Measurements from ENCODE around the gene NUDT14. TPM values are rescaled to one million over a fixed set of nuclear protein-coding genes. Genes with fewer than 3 reads are reported as not detected.

NUDT14 gene
- total RNA-seq, 2 donors from 2014 or later, result 43.4 to 59.5 TPM

DNA sequence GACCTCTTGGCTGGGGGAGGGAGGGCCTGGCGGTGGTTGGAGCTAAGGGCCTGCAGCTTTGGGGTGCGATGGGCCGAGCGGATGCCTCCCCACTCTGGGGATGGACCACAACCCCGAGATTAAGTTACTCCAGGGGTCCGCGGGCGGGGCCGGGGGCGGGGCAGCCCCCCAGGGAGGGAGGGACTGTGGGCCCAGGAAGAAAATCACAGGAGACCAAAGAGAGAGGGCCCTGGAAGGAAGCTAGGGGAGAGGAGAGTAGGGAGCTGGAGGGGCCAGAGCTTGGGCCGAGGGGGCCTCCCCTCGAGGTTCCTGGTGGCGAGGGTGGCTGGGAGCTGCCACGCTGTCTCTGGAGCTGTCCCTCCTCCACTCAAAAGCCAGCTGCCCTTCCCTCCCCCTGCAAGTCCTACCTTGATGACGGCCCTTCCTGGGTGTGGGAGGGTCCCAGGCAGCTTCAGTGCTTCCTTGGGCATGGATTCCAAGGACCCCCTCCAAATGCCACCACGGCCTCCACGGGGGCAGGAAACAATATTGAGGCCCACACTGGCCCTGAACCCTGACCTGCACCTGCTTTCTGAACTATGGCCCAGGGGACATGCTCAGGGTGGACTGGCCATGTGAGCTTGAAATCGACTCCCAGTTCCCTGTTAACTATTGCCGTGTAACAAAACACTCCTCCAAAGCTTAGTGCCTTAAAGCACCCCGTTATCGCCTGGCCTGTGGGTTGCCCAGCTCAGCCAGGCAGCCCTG, 610 bp upstream of the NUDT14 start:
- no peaks in the 10 kb centered on the region for H3K4me1 Mint-ChIP-seq

DNA sequence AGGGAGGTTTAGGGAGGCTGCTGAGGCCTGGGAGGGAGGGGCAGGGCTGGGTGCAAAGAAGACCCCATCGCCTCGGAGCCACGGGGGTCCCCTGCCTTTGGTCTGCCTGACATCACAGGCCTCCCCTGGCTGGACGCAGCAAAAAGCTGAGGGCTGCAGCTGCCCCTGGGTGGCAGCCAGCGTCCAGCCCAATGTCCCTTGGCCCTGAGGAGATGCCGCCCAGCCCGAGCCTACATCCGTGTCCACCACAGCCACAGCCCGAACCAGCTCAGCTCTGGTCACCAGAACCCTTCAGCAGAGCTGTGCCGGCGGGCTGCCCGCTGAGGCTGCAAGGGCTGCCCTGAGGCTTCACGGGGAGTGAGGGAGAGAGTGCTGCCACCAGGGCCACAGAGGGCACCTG, 1.9 kb downstream of the NUDT14 start:
- Histone ChIP-seq H3K36me3 (ENCODE audit: control insufficient read depth, insufficient read depth, low read length) (no peaks in the 10 kb centered on the region), H3K4me1 (ENCODE audit: control insufficient read depth, insufficient read depth, low read length) (no peaks in the 10 kb centered on the region), H3K27me3 (ENCODE audit: control insufficient read depth, insufficient read depth, low read length, poor library complexity, severe bottlenecking) (peaks cover 12% of the 10 kb centered on the region), H3K27ac (ENCODE audit: low read depth, low read length) (no peak overlapping the region), H3K4me3 (ENCODE audit: low read length) (no peak overlapping the region), H3K9me3 (ENCODE audit: control insufficient read depth, low read length) (no peaks in the 10 kb centered on the region), H3K9ac (ENCODE audit: extremely low read depth, low read length, poor library complexity, severe bottlenecking) (no peak overlapping the region)
- Mint-ChIP-seq H3K27me3 (ENCODE audit: insufficient read depth) (peaks cover 15% of the 10 kb centered on the region), H3K4me1 (no peaks in the 10 kb centered on the region), H3K36me3 (ENCODE audit: low read depth) (no peaks in the 10 kb centered on the region), H3K9me3 (no peaks in the 10 kb centered on the region), H3K4me3 (no peak overlapping the region), H3K27ac (no peak overlapping the region)
- 93 to 94% methylated on average over 9 to 13 of the region's 13 CpGs for WGBS, 2 experiments (ENCODE audit: insufficient coverage in 1 of 2, insufficient read length in 1 of 2)
- TF ChIP-seq CTCF (conservative IDR thresholded peaks at IDR 0.05), result no peak
- no peak for DNase-seq

More for the DNA sequence above, 610 bp upstream of the NUDT14 start:
- Histone ChIP-seq H3K9ac (ENCODE audit: extremely low read depth, low read length, poor library complexity, severe bottlenecking) (no peak overlapping the region), H3K4me1 (ENCODE audit: control insufficient read depth, insufficient read depth, low read length) (no peaks in the 10 kb centered on the region), H3K9me3 (ENCODE audit: control insufficient read depth, low read length) (no peaks in the 10 kb centered on the region), H3K27me3 (ENCODE audit: control insufficient read depth, insufficient read depth, low read length, poor library complexity, severe bottlenecking) (peaks cover 12% of the 10 kb centered on the region), H3K4me3 (ENCODE audit: low read length) (peak overlapping the region; percentile 53), H3K27ac (ENCODE audit: low read depth, low read length) (no peak overlapping the region), H3K36me3 (ENCODE audit: control insufficient read depth, insufficient read depth, low read length) (no peaks in the 10 kb centered on the region)
- no peak overlapping the region for H3K27ac Mint-ChIP-seq
- peak overlapping the region; percentile 39 for H3K4me3 Mint-ChIP-seq
- H3K36me3 Mint-ChIP-seq (ENCODE audit: low read depth), result no peaks in the 10 kb centered on the region
- H3K27me3 Mint-ChIP-seq (ENCODE audit: insufficient read depth), result peaks cover 24% of the 10 kb centered on the region
- H3K9me3 Mint-ChIP-seq, result no peaks in the 10 kb centered on the region
- DNase-seq, result no peak
- TF ChIP-seq CTCF (conservative IDR thresholded peaks at IDR 0.05), result no peak
- 63 to 65% methylated on average over 17 to 21 of the region's 21 CpGs for WGBS, 2 experiments (ENCODE audit: insufficient coverage in 1 of 2, insufficient read length in 1 of 2)

GRCh38 chr14:105178868-105179140, 2.3 kb downstream of the NUDT14 start:
- H3K4me3 Mint-ChIP-seq, result no peak overlapping the region

More at GRCh38 chr14:105178868-105179140, 2.3 kb downstream of the NUDT14 start:
- H3K27me3 Mint-ChIP-seq (ENCODE audit: insufficient read depth), result peaks cover 13% of the 10 kb centered on the region
- Histone ChIP-seq H3K36me3 (ENCODE audit: control insufficient read depth, insufficient read depth, low read length) (no peaks in the 10 kb centered on the region), H3K27me3 (ENCODE audit: control insufficient read depth, insufficient read depth, low read length, poor library complexity, severe bottlenecking) (peaks cover 12% of the 10 kb centered on the region), H3K4me3 (ENCODE audit: low read length) (no peak overlapping the region), H3K27ac (ENCODE audit: low read depth, low read length) (no peak overlapping the region), H3K9me3 (ENCODE audit: control insufficient read depth, low read length) (no peaks in the 10 kb centered on the region), H3K4me1 (ENCODE audit: control insufficient read depth, insufficient read depth, low read length) (no peaks in the 10 kb centered on the region), H3K9ac (ENCODE audit: extremely low read depth, low read length, poor library complexity, severe bottlenecking) (no peak overlapping the region)
- 93 to 98% methylated on average over 8 to 11 of the region's 11 CpGs for WGBS, 2 experiments (ENCODE audit: insufficient coverage in 1 of 2, insufficient read length in 1 of 2)
- H3K4me1 Mint-ChIP-seq, result no peaks in the 10 kb centered on the region
- H3K9me3 Mint-ChIP-seq, result no peaks in the 10 kb centered on the region
- TF ChIP-seq CTCF (conservative IDR thresholded peaks at IDR 0.05), result no peak
- DNase-seq, result no peak
- no peak overlapping the region for H3K27ac Mint-ChIP-seq
- H3K36me3 Mint-ChIP-seq (ENCODE audit: low read depth), result no peaks in the 10 kb centered on the region
